H1 (cell line): ENCODE data around the gene DTNB. TPM values are rescaled to one million over a fixed set of nuclear protein-coding genes. Genes with fewer than 3 reads are reported as not detected.

Source experiments
- CTCF ChIA-PET: fragments of 300-600 bp; sonication (Branson Sonifier 250); formaldehyde crosslinking; loops from one replicate; lab custom pipeline; 2021; ENCODE audit not compliant: partially characterized antibody; lab: Charles Lee
- POLR2A ChIA-PET: fragments of 300-600 bp; sonication (Branson Sonifier 250); formaldehyde crosslinking; loops from one replicate; lab custom pipeline; 2021; ENCODE audit warnings: inconsistent platforms; ENCODE audit not compliant: partially characterized antibody; lab: Charles Lee
- DNase-seq, 2 experiments: peaks; one replicate each; pipeline versions ENCODE4 v3.0.0 to v3.0.0-alpha.2; 2010 to 2022; ENCODE audit warnings: low spot score in 2 of 2, low read depth in 1 of 2, mixed read lengths in 1 of 2
- FAIRE-seq: peaks from 2 replicates; lab custom pipeline; 2011; peaks lifted over from hg19 to GRCh38; lab: Jason Lieb, UNC
- H2AFZ ChIP-seq: 2 replicates; pipeline ENCODE4 v1.8.1; 2012; ENCODE audit warnings: low read length, inconsistent platforms
- H2AK5ac ChIP-seq: 2 replicates; pipeline ENCODE4 v1.6.1; 2013; ENCODE audit warnings: low read depth, low read length
- H2BK120ac ChIP-seq: replicated peaks from 2 replicates; pipeline ENCODE3; 2013; ENCODE audit warnings: low read depth, low read length, inconsistent platforms
- H2BK12ac ChIP-seq: 2 replicates; pipeline ENCODE4 v1.6.1; 2013; ENCODE audit warnings: low read depth, low read length
- H2BK15ac ChIP-seq: 2 replicates; pipeline ENCODE4 v1.6.1; 2013; ENCODE audit warnings: low read length
- H2BK20ac ChIP-seq: 2 replicates; pipeline ENCODE4 v1.6.1; 2013; ENCODE audit warnings: low read length
- H2BK5ac ChIP-seq: 2 replicates; pipeline ENCODE4 v1.6.1; 2013; ENCODE audit warnings: low read depth, low read length
- H3K14ac ChIP-seq: 2 replicates; pipeline ENCODE4 v1.6.1; 2013; ENCODE audit warnings: inconsistent platforms; ENCODE audit not compliant: insufficient read length
- H3K18ac ChIP-seq: 2 replicates; pipeline ENCODE4 v1.6.1; 2013; ENCODE audit warnings: low read length; ENCODE audit errors: extremely low read depth
- H3K23ac ChIP-seq: 2 replicates; pipeline ENCODE4 v1.6.1; 2013; ENCODE audit warnings: inconsistent platforms; ENCODE audit not compliant: insufficient read length
- H3K23me2 ChIP-seq: 2 replicates; pipeline ENCODE4 v1.6.1; 2013; ENCODE audit warnings: low read depth, low read length
- H3K27ac ChIP-seq: 2 replicates; pipeline ENCODE4 v1.6.1; 2011; ENCODE audit warnings: low read depth, low read length, inconsistent platforms
- H3K27me3 ChIP-seq, 4 experiments: replicated peaks in 1 of 4; 1 replicate in 1 of 4; 2 replicates in 3 of 4; pipeline versions ENCODE4 v1.6.1 to v1.8.1; 2011 to 2013; ENCODE audit warnings: low read length in 3 of 4, mild to moderate bottlenecking in 3 of 4, inconsistent platforms in 2 of 4, mixed read lengths in 2 of 4, moderate library complexity in 1 of 4; ENCODE audit not compliant: control insufficient read depth in 3 of 4, insufficient read depth in 3 of 4; ENCODE audit errors: extremely low read depth in 1 of 4
- H3K36me3 ChIP-seq, 4 experiments: 2 replicates each; pipeline versions ENCODE4 v1.6.1 to v1.8.1; 2011 to 2013; ENCODE audit warnings: mild to moderate bottlenecking in 4 of 4, low read length in 3 of 4, moderate library complexity in 2 of 4, control low read depth in 1 of 4, inconsistent platforms in 1 of 4; ENCODE audit not compliant: insufficient read depth in 4 of 4, control insufficient read depth in 2 of 4
- H3K4ac ChIP-seq: replicated peaks from 2 replicates; pipeline ENCODE3; 2013; ENCODE audit warnings: low read length, low read depth, mixed read lengths, inconsistent platforms; ENCODE audit not compliant: insufficient read length
- H3K4me1 ChIP-seq, 4 experiments: replicated peaks in 1 of 4; 1 replicate in 1 of 4; 2 replicates in 3 of 4; pipeline versions ENCODE4 v1.6.1 to v1.8.1; 2011 to 2013; ENCODE audit warnings: low read length in 3 of 4, inconsistent platforms in 2 of 4, mixed read lengths in 1 of 4; ENCODE audit not compliant: insufficient read depth in 4 of 4, control insufficient read depth in 3 of 4
- H3K4me2 ChIP-seq, 2 experiments: 2 replicates each; pipeline versions ENCODE4 v1.6.1 to v1.8.1; 2011 to 2013; ENCODE audit warnings: low read depth in 2 of 2, low read length in 2 of 2, control low read depth in 1 of 2, inconsistent platforms in 1 of 2, mild to moderate bottlenecking in 1 of 2; ENCODE audit not compliant: insufficient read depth in 1 of 2
- H3K4me3 ChIP-seq, 4 experiments: fragments of 200-600, 300-600 bp in 1 of 4; sonication (generic), shearing (Covaris generic), sonication (Bioruptor Twin) in 1 of 4; 2 replicates each; pipeline versions ENCODE4 v1.5.1 to v1.8.1; 2011 to 2016; ENCODE audit warnings: low read length in 4 of 4, low read depth in 3 of 4, control low read depth in 2 of 4, inconsistent platforms in 2 of 4, mild to moderate bottlenecking in 2 of 4, mixed read lengths in 1 of 4, moderate library complexity in 1 of 4; ENCODE audit not compliant: insufficient read depth in 2 of 4; ENCODE audit errors: extremely low read depth in 1 of 4
- H3K56ac ChIP-seq: replicated peaks from 2 replicates; pipeline ENCODE3; 2013; ENCODE audit warnings: low read depth, mild to moderate bottlenecking, mixed read lengths, low read length, inconsistent platforms; ENCODE audit not compliant: insufficient read length
- H3K79me1 ChIP-seq: 2 replicates; pipeline ENCODE4 v1.6.1; 2013; ENCODE audit warnings: low read depth, low read length, control low read depth
- H3K79me2 ChIP-seq, 2 experiments: 2 replicates each; pipeline versions ENCODE4 v1.6.1 to v1.8.1; 2012 to 2013; ENCODE audit warnings: low read length in 2 of 2, mild to moderate bottlenecking in 2 of 2, inconsistent platforms in 1 of 2; ENCODE audit not compliant: insufficient read depth in 2 of 2, control insufficient read depth in 1 of 2
- H3K9ac ChIP-seq, 4 experiments: replicated peaks in 1 of 4; 1 replicate in 1 of 4; 2 replicates in 3 of 4; pipeline versions ENCODE4 v1.6.1 to v1.8.1; 2011 to 2013; ENCODE audit warnings: low read depth in 3 of 4, low read length in 3 of 4, control low read depth in 2 of 4, mild to moderate bottlenecking in 2 of 4, moderate library complexity in 2 of 4, inconsistent platforms in 1 of 4; ENCODE audit errors: extremely low read depth in 1 of 4
- H3K9me3 ChIP-seq, 2 experiments: 2 replicates each; pipeline versions ENCODE4 v1.6.1 to v1.8.1; 2012 to 2013; ENCODE audit warnings: mild to moderate bottlenecking in 2 of 2, moderate library complexity in 2 of 2, control low read depth in 1 of 2, inconsistent platforms in 1 of 2, low read depth in 1 of 2, low read length in 1 of 2, mixed read lengths in 1 of 2; ENCODE audit not compliant: insufficient read depth in 2 of 2
- H4K20me1 ChIP-seq, 2 experiments: replicated peaks in 1 of 2; 2 replicates each; pipeline versions ENCODE3 to v1.8.1; 2011 to 2013; ENCODE audit warnings: inconsistent platforms in 2 of 2, low read length in 2 of 2, mild to moderate bottlenecking in 1 of 2; ENCODE audit not compliant: insufficient read depth in 2 of 2, control insufficient read depth in 1 of 2
- H4K5ac ChIP-seq: 2 replicates; pipeline ENCODE4 v1.6.1; 2013; ENCODE audit warnings: low read length, low read depth, mixed read lengths, inconsistent platforms; ENCODE audit not compliant: insufficient read length
- H4K8ac ChIP-seq: 2 replicates; pipeline ENCODE4 v1.8.0; 2013; ENCODE audit warnings: mild to moderate bottlenecking, moderate library complexity, low read length, inconsistent platforms; ENCODE audit not compliant: insufficient read depth; ENCODE audit errors: extremely low read depth
- H4K91ac ChIP-seq: replicated peaks from 2 replicates; pipeline ENCODE3; 2013; ENCODE audit warnings: low read length, mixed read lengths, inconsistent platforms; ENCODE audit not compliant: insufficient read length
- BCL11A ChIP-seq, 2 experiments: IDR thresholded peaks; one replicate each; pipeline ENCODE4 v1.6.1; 2011; ENCODE audit warnings: low read depth in 2 of 2, low read length in 2 of 2, mild to moderate bottlenecking in 2 of 2
- EGR1 ChIP-seq: IDR thresholded peaks from 2 replicates; pipeline ENCODE4 v1.6.1; 2011; ENCODE audit warnings: low read depth, low read length, borderline replicate concordance
- EZH2 ChIP-seq: fragments of 200-600 bp; sonication (generic); IDR thresholded peaks from 2 replicates; pipeline ENCODE4 v1.7.1; 2012; ENCODE audit warnings: low read depth, mild to moderate bottlenecking, moderate library complexity, low read length, inconsistent platforms; ENCODE audit not compliant: severe bottlenecking
- JUN ChIP-seq: IDR thresholded peaks from 2 replicates; pipeline ENCODE4 v1.6.1; 2011; ENCODE audit warnings: low read depth, mild to moderate bottlenecking, improper control_type of control experiment, low read length
- JUND ChIP-seq: IDR thresholded peaks from 2 replicates; pipeline ENCODE4 v1.6.1; 2011; ENCODE audit warnings: mild to moderate bottlenecking, improper control_type of control experiment, low read length
- POLR2A ChIP-seq, 2 experiments: IDR thresholded peaks; 1 replicate in 1 of 2; 2 replicates in 1 of 2; pipeline ENCODE4 v1.6.1; 2011; ENCODE audit warnings: low read depth in 2 of 2, low read length in 2 of 2, mild to moderate bottlenecking in 2 of 2; ENCODE audit errors: control extremely low read depth in 1 of 2
- POU5F1 ChIP-seq: IDR thresholded peaks from 2 replicates; pipeline ENCODE4 v1.6.1; 2011; ENCODE audit warnings: low read depth, mild to moderate bottlenecking, low read length, moderate library complexity
- RXRA ChIP-seq: IDR thresholded peaks from 2 replicates; pipeline ENCODE4 v1.6.1; 2011; ENCODE audit warnings: low read depth, mild to moderate bottlenecking, low read length, moderate library complexity; ENCODE audit not compliant: insufficient read depth
- SIX5 ChIP-seq: IDR thresholded peaks from 2 replicates; pipeline ENCODE4 v1.6.1; 2011; ENCODE audit warnings: mild to moderate bottlenecking, low read depth, low read length
- SP1 ChIP-seq: IDR thresholded peaks from 2 replicates; pipeline ENCODE4 v1.6.1; 2011; ENCODE audit warnings: low read depth, low read length
- TEAD4 ChIP-seq: IDR thresholded peaks from 2 replicates; pipeline ENCODE4 v1.6.1; 2012; ENCODE audit warnings: low read depth, low read length, inconsistent platforms, mixed read lengths
- USF2 ChIP-seq: IDR thresholded peaks from 2 replicates; pipeline ENCODE4 v1.6.1; 2011; ENCODE audit warnings: low read length, improper control_type of control experiment
- ZNF274 ChIP-seq: IDR thresholded peaks from 2 replicates; pipeline ENCODE4 v1.7.0; 2012; ENCODE audit warnings: low read length, borderline replicate concordance; ENCODE audit errors: extremely low read depth
- WGBS, 2 experiments: shearing (Covaris generic) in 1 of 2; methylation state at CpG; one replicate each; pipeline versions ENCODE4 v1.1.6 to v1.1.7; 2013 to 2015; ENCODE audit warnings: low lambda C conversion rate in 2 of 2, mixed read lengths in 2 of 2, inconsistent platforms in 1 of 2, low coverage in 1 of 2, missing lambda C conversion rate in 1 of 2; ENCODE audit not compliant: insufficient replicate concordance in 2 of 2, insufficient coverage in 1 of 2, insufficient read length in 1 of 2; ENCODE audit errors: extremely low coverage in 1 of 2, missing lambda C conversion rate in 1 of 2; 5-methylcytosine and 5-hydroxymethylcytosine counted together
- polyA plus RNA-seq, 7 experiments: library from polyadenylated mRNA; depleted of rRNA in 3 of 7; stranded (reverse) in 5 of 7; unstranded in 2 of 7; fragments of >200 nt in 5 of 7; fragments of 200-250 nt in 2 of 7; gene quantifications; 1 replicate in 5 of 7; 2 replicates in 1 of 7; 4 replicates in 1 of 7; pipeline versions ENCODE4 v1.2.1 to v1.2.3, GENCODE V29; 2011 to 2013; ENCODE audit warnings: missing spikeins in 2 of 7, mixed read lengths in 2 of 7
- total RNA-seq: library from RNA; stranded (reverse); fragmentation: NEBNext Ultra II Directional; extraction: Animal tissue kit (Norgen Biotek cat#: 25700); gene quantifications from 2 replicates; pipeline ENCODE4 v1.2.1, GENCODE V29; 2021

DTNB gene
- total and polyA plus RNA-seq, 2 of the 8 experiments (the other 6 are each of a cell fraction or from before 2014, with no cell fraction given): 39.6 to 49.5 TPM

GRCh38 chr2:25671622-25672021, 1.8 kb downstream of the DTNB start:
- POLR2A ChIA-PET: interaction anchor here (0.6 to 2.5 kb wide), 4 partner anchors 14 to 494 kb away, joined by 3 to 11 read pairs (median 6); no protein-coding TSS in a partner anchor
- peaks cover 4 to 56% of the 10 kb centered on the region in 2 experiments; a peak in 3 of 4 replicates for H3K79me2 ChIP-seq
- TF ChIP-seq EGR1 (no peak), SP1 (no peak), BCL11A (IDR thresholded peaks at IDR 0.05; ENCODE audit: low read depth in 2 of 2, low read length in 2 of 2) (no peak), POLR2A (IDR thresholded peaks at IDR 0.05; ENCODE audit: control extremely low read depth in 1 of 2, low read depth in 2 of 2, low read length in 2 of 2) (no peak), POU5F1 (no peak), ZNF274 (no peak), RXRA (no peak), SIX5 (no peak), EZH2 (no peak), TEAD4 (no peak), JUN (no peak), JUND (no peak), USF2 (no peak)

More at GRCh38 chr2:25671622-25672021, 1.8 kb downstream of the DTNB start:
- H4K5ac ChIP-seq: no peak overlapping the region
- CTCF ChIA-PET: interaction anchor here (1.4 to 4.3 kb wide), 2 partner anchors 28 to 64 kb away, joined by 6 to 26 read pairs; no protein-coding TSS in a partner anchor
- H3K4me2 ChIP-seq: peak overlapping the region; percentile 65 to 79
- H3K27ac ChIP-seq: no peak overlapping the region
- H2BK20ac ChIP-seq: 0 out of 2 replicates have a peak overlapping the region, but pooled peaks have one; percentile 40
- H2BK120ac ChIP-seq: no peak overlapping the region
- no peak overlapping the region for H2BK5ac ChIP-seq
- H3K4me3 ChIP-seq: peak overlapping the region; percentile 44 to 92 (median 76); a peak in 4 of 8 replicates
- no peak overlapping the region for H3K18ac ChIP-seq
- WGBS, 2 experiments: 96% methylated on average over 2 of the region's 2 CpGs; no CpG with 5 or more reads in 1 of the 2 experiments
- H2AFZ ChIP-seq: no peak overlapping the region
- H3K56ac ChIP-seq: no peak overlapping the region
- H3K4me1 ChIP-seq: peaks cover 11 to 22% (median 15%) of the 10 kb centered on the region in 4 experiments; a peak in 6 of 7 replicates
- peaks cover 8% of the 10 kb centered on the region; the same call in 1 of the 2 replicates for H3K23me2 ChIP-seq
- no peak overlapping the region for H4K91ac ChIP-seq
- H3K14ac ChIP-seq: no peak overlapping the region
- peaks cover 1 to 2% of the 10 kb centered on the region in 2 experiments for H4K20me1 ChIP-seq
- H2BK15ac ChIP-seq: 0 out of 2 replicates have a peak overlapping the region, but pooled peaks have one; percentile 23
- H3K23ac ChIP-seq: no peak overlapping the region
- no peak for FAIRE-seq
- no peak overlapping the region for H2BK12ac ChIP-seq
- H3K4ac ChIP-seq: no peak overlapping the region
- H3K27me3 ChIP-seq: peaks cover 0 to 17% (median 9%) of the 10 kb centered on the region in 4 experiments; a peak in 5 of 7 replicates
- H4K8ac ChIP-seq: no peak overlapping the region
- H3K36me3 ChIP-seq: no peaks in the 10 kb centered on the region
- no peak for DNase-seq
- no peak overlapping the region for H3K9ac ChIP-seq
- H3K9me3 ChIP-seq: no peaks in the 10 kb centered on the region
- H2AK5ac ChIP-seq: 0 out of 2 replicates have a peak overlapping the region, but pooled peaks have one; percentile 25
- H3K79me1 ChIP-seq: no peaks in the 10 kb centered on the region
